A673 (cell line): ENCODE data around the gene SLC5A3. TPM values are rescaled to one million over a fixed set of nuclear protein-coding genes. Genes with fewer than 3 reads are reported as not detected.
A peak's percentile ranks its signal among the peaks of the same experiment; 100 is the strongest.

Experiments
- BruUV-seq: library from RNA; stranded (reverse); fragments of 400-500 nt; replicated peaks from 2 replicates; lab custom pipeline; 2021; lab: Mats Ljungman, UMichigan
- CTCF ChIA-PET: fragments of 300-600 bp; sonication (Branson Sonifier 250); formaldehyde crosslinking; loops from one replicate; lab custom pipeline; 2022; ENCODE audit warnings: antibody characterized with exemption; lab: Charles Lee
- POLR2A ChIA-PET: fragments of 300-600 bp; sonication (Branson Sonifier 250); formaldehyde crosslinking; loops from one replicate; lab custom pipeline; 2022; ENCODE audit warnings: antibody characterized with exemption; ENCODE audit not compliant: low non-redundant PET; lab: Charles Lee
- DNase-seq: peaks from one replicate; pipeline ENCODE4 v3.0.0-alpha.2; 2015; ENCODE audit warnings: low spot score
- H3K27ac ChIP-seq: fragments of 200-600 bp; sonication (generic); 2 replicates; pipeline ENCODE4 v1.5.1; 2016; ENCODE audit warnings: mixed run types, low read depth, mild to moderate bottlenecking, mixed read lengths, antibody characterized with exemption, low read length; ENCODE audit not compliant: poor library complexity, severe bottlenecking
- H3K27me3 ChIP-seq: fragments of 200-600 bp; sonication (generic); replicated peaks from 2 replicates; pipeline ENCODE4 v1.6.1; 2017; ENCODE audit warnings: mixed run types, low read depth, mild to moderate bottlenecking, mixed read lengths, antibody characterized with exemption, low read length; ENCODE audit not compliant: insufficient read depth, poor library complexity
- H3K36me3 ChIP-seq: fragments of 200-600 bp; sonication (generic); 2 replicates; pipeline ENCODE4 v1.6.1; 2016; ENCODE audit warnings: mixed run types, mild to moderate bottlenecking, mixed read lengths, antibody characterized with exemption, low read length; ENCODE audit not compliant: insufficient read depth, poor library complexity, severe bottlenecking
- H3K4me1 ChIP-seq: fragments of 200-600 bp; sonication (generic); 2 replicates; pipeline ENCODE4 v1.6.1; 2017; ENCODE audit warnings: mixed run types, mild to moderate bottlenecking, mixed read lengths, antibody characterized with exemption, low read length; ENCODE audit not compliant: insufficient read depth, poor library complexity, severe bottlenecking
- H3K4me3 ChIP-seq: fragments of 200-600 bp; sonication (generic); 2 replicates; pipeline ENCODE4 v1.5.1; 2016; ENCODE audit warnings: low read depth, mixed run types, mild to moderate bottlenecking, mixed read lengths, low read length; ENCODE audit not compliant: poor library complexity, severe bottlenecking
- H3K9me3 ChIP-seq: fragments of 200-600 bp; sonication (generic); 2 replicates; pipeline ENCODE4 v1.6.1; 2016; ENCODE audit warnings: mixed run types, low read depth, mild to moderate bottlenecking, mixed read lengths, antibody characterized with exemption, low read length; ENCODE audit not compliant: poor library complexity, severe bottlenecking
- CTCF ChIP-seq: fragments of 300-800, 200-600 bp; sonication (generic); conservative IDR thresholded peaks from 2 replicates; pipeline ENCODE4 v1.5.1; 2017; ENCODE audit warnings: low read depth, mild to moderate bottlenecking, antibody characterized with exemption, low read length, moderate library complexity, mixed read lengths
- EZH2 ChIP-seq: fragments of 200-600 bp; sonication (generic); IDR thresholded peaks from 2 replicates; pipeline ENCODE4 v1.6.1; 2017; ENCODE audit warnings: borderline replicate concordance, low read depth, mild to moderate bottlenecking, mixed read lengths, antibody characterized with exemption, low read length; ENCODE audit not compliant: poor library complexity, severe bottlenecking
- intact Hi-C: fragments of 100-400 bp; cut with micrococcal nuclease; formaldehyde crosslinking; loops from one replicate; pipeline ENCODE4 v1.10.0; 2022; ENCODE audit not compliant: unreplicated experiment
- total RNA-seq: library from RNA; stranded (reverse); gene quantifications from 2 replicates; pipeline ENCODE4 v1.2.3, GENCODE V29; 2021

Gene SLC5A3
- total RNA-seq, 1 experiment from 2014 or later: 20.5 TPM

- intact Hi-C loops: no loop called here
- ChIA-PET CTCF (no interaction called here), POLR2A (no interaction called here)
- no peak overlapping the region for H3K4me3 ChIP-seq
- no peak for DNase-seq
- H3K4me1 ChIP-seq: peaks cover 12% of the 10 kb centered on the region
- H3K27ac ChIP-seq: no peak overlapping the region
- no peaks in the 10 kb centered on the region for H3K9me3 ChIP-seq
- no TSS peak for BruUV-seq
- H3K36me3 ChIP-seq: no peaks in the 10 kb centered on the region
- H3K27me3 ChIP-seq: no peaks in the 10 kb centered on the region
- TF ChIP-seq CTCF (no peak), EZH2 (no peak)
Observed at GRCh38 chr21:34088752-34089151, 15.4 kb downstream of the SLC5A3 start.

GRCh38 chr21:34091032-34091431 is 17.7 kb downstream of the SLC5A3 start:
- POLR2A ChIA-PET: no interaction called here
- no peak overlapping the region for H3K27ac ChIP-seq
- H3K27me3 ChIP-seq: no peaks in the 10 kb centered on the region
- no peaks in the 10 kb centered on the region for H3K9me3 ChIP-seq
- peaks cover 12% of the 10 kb centered on the region for H3K4me1 ChIP-seq
- DNase-seq: no peak
- TF ChIP-seq EZH2: no peak
- TF ChIP-seq CTCF: no peak
- CTCF ChIA-PET: no interaction called here
- H3K36me3 ChIP-seq: peaks cover 7% of the 10 kb centered on the region
- no peak overlapping the region for H3K4me3 ChIP-seq
- BruUV-seq: no TSS peak
- intact Hi-C loops: no loop called here

- Histone ChIP-seq H3K4me3 (no peak overlapping the region), H3K27me3 (no peaks in the 10 kb centered on the region), H3K4me1 (peaks cover 12% of the 10 kb centered on the region), H3K27ac (no peak overlapping the region), H3K9me3 (no peaks in the 10 kb centered on the region), H3K36me3 (peaks cover 13% of the 10 kb centered on the region)
- BruUV-seq: no TSS peak
- intact Hi-C loops: no loop called here
- CTCF ChIA-PET: no interaction called here
- POLR2A ChIA-PET: no interaction called here
- peak; percentile 30 for DNase-seq
- no peak for TF ChIP-seq EZH2
- peak; percentile 57 for TF ChIP-seq CTCF
Observed at GRCh38 chr21:34091607-34092006, 18.2 kb downstream of the SLC5A3 start.
